ENCODE results near the gene ABCB8.

DNA sequence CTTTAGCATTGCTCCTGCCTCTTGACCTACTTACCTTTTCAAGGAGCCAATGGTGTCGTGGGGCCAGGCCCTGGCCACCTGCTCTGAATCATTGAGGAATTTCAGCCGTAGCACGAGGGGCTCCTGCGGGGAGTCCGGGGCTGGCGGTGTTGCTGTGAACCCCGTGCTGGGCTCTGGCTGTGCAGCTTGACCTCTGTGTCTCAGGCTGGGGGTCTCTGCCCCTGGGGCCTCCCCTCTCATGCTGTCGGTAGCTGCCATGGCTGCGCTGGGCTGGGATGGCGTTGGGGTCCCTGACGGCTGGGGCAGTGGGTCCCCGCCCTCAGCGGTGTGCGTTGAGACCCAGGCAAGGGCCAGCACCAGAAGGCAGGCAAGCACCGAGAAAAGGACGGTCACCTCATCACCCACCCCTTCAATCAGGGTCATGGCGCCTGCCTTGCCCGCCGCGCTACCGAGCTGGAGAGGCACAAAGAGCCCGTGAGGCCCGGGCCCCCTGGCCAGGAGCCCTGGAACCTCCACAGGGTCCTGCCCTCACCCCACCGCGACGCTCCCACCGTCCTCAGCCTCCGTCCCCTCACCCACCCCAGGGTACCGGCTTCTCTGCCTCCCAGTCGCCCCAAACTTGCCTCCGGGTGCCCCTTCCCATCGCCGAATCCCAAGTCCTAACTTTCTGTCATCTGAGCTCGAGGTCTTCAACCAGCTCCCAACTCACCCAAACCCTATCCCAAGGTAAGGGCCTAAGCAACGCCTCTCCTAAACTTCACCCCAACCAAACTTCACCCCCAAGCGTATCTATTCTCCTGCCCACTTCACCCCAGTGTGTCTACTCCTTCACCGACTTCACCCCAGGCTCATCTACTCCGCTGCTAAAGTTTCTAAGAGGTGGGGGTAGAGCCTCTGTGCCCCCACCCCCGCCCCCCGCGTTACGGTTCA lies 54.2 kb downstream of the ABCB8 start:
- TF ChIP-seq FOXA1 (IDR thresholded peaks at IDR 0.05) (no peak), L3MBTL2 (conservative IDR thresholded peaks at IDR 0.05) (peak; percentile 89), FOXM1 (IDR thresholded peaks at IDR 0.05; ENCODE audit: borderline replicate concordance) (no peak)
